Tibial artery (tissue), 4 donors: ENCODE results near the gene PFKFB4.

Experiments used
- DNase-seq, 2 donors: peaks; one replicate each; pipeline ENCODE4 v3.0.0-alpha.2; 2019
- H3K27ac ChIP-seq, 2 donors: fragments of 200-600 bp; sonication (generic) in 1 of 2; 1 replicate in 1 of 2; 2 replicates in 1 of 2; pipeline ENCODE4 v1.5.1; 2018 to 2019; ENCODE audit warnings: mild to moderate bottlenecking in 1 of 2
- H3K27me3 ChIP-seq, 2 donors: fragments of 200-600 bp; sonication (generic) in 1 of 2; one replicate each; pipeline versions ENCODE4 v1.5.1 to v1.6.0; 2016 to 2019
- H3K36me3 ChIP-seq, 3 donors: fragments of 200-600 bp; sonication (generic) in 2 of 3; one replicate each; pipeline ENCODE4 v1.5.1; 2016 to 2019; ENCODE audit warnings: mild to moderate bottlenecking in 2 of 3
- H3K4me1 ChIP-seq, 4 donors: fragments of 200-600 bp; sonication (generic) in 2 of 4; 1 replicate in 3 of 4; 2 replicates in 1 of 4; pipeline ENCODE4 v1.5.1; 2016 to 2019
- H3K4me3 ChIP-seq, 2 donors: fragments of 200-600 bp; sonication (generic) in 1 of 2; 1 replicate in 1 of 2; 2 replicates in 1 of 2; pipeline ENCODE4 v1.5.1; 2018 to 2019; ENCODE audit warnings: mild to moderate bottlenecking in 2 of 2
- H3K9me3 ChIP-seq, 3 donors: fragments of 200-600 bp; sonication (generic) in 1 of 3; one replicate each; pipeline ENCODE4 v1.5.1; 2016 to 2019
- CTCF ChIP-seq, 2 experiments: fragments of 200-600 bp in 1 of 2; fragments of 450-650 bp in 1 of 2; IDR thresholded peaks; one replicate each; pipeline ENCODE4 v1.5.1; 2017 to 2019; ENCODE audit warnings: antibody characterized with exemption in 2 of 2, mild to moderate bottlenecking in 1 of 2, moderate library complexity in 1 of 2
- intact Hi-C: fragments of 100-400 bp; cut with DNase I; formaldehyde crosslinking; loops from one replicate; pipeline ENCODE4 v1.15.0; 2023; ENCODE audit warnings: low total_unique reads

The PFKFB4 gene

GRCh38 chr3:48564022-48564421 is 7.4 kb upstream of the PFKFB4 start:
- no peak for TF ChIP-seq CTCF (IDR thresholded peaks at IDR 0.05)
- H3K4me1 ChIP-seq = peaks cover 0 to 30% (median 20%) of the 10 kb centered on the region in 4 donors
- no peaks in the 10 kb centered on the region for H3K9me3 ChIP-seq
- H3K4me3 ChIP-seq = no peak overlapping the region
- peak; percentile 50 to 78 for DNase-seq
- intact Hi-C loops = no loop called here
- H3K36me3 ChIP-seq = no peaks in the 10 kb centered on the region
- no peak overlapping the region for H3K27ac ChIP-seq
- no peaks in the 10 kb centered on the region for H3K27me3 ChIP-seq

- TF ChIP-seq CTCF (IDR thresholded peaks at IDR 0.05) = no peak
- DNase-seq = no peak
- H3K27me3 ChIP-seq = no peaks in the 10 kb centered on the region
- intact Hi-C loops = no loop called here
- peaks cover 0 to 36% (median 22%) of the 10 kb centered on the region in 4 donors for H3K4me1 ChIP-seq
- no peaks in the 10 kb centered on the region for H3K36me3 ChIP-seq
- H3K9me3 ChIP-seq = no peaks in the 10 kb centered on the region
- H3K27ac ChIP-seq = no peak within 1 kb of the TSS
- H3K4me3 ChIP-seq = no peak within 1 kb of the TSS
Observed at GRCh38 chr3:48563382-48563918, 6.8 kb upstream of the PFKFB4 start, which contains the start of gene UCN2. UCN2 (minus strand) TSS chr3:48563781; CDS start chr3:48563124, 657 bp downstream.

- H3K36me3 ChIP-seq = no peaks in the 10 kb centered on the region
- H3K4me3 ChIP-seq = no peak overlapping the region
- no peaks in the 10 kb centered on the region for H3K9me3 ChIP-seq
- DNase-seq = no peak
- no peak for TF ChIP-seq CTCF (IDR thresholded peaks at IDR 0.05)
- no peak overlapping the region for H3K27ac ChIP-seq
- H3K27me3 ChIP-seq = no peaks in the 10 kb centered on the region
- intact Hi-C loops = no loop called here
- peaks cover 0 to 45% (median 27%) of the 10 kb centered on the region in 4 donors for H3K4me1 ChIP-seq
Observed at GRCh38 chr3:48562367-48563095, 5.9 kb upstream of the PFKFB4 start.

- no peaks in the 10 kb centered on the region for H3K9me3 ChIP-seq
- H3K36me3 ChIP-seq = no peaks in the 10 kb centered on the region
- TF ChIP-seq CTCF (IDR thresholded peaks at IDR 0.05) = peak in 1 of 2 experiments; percentile 17
- H3K4me1 ChIP-seq = peaks cover 0 to 52% (median 33%) of the 10 kb centered on the region in 4 donors
- DNase-seq = peak; percentile 59 to 89
- peak overlapping the region; percentile 65 to 75 for H3K27ac ChIP-seq
- peak overlapping the region; percentile 44 to 52 for H3K4me3 ChIP-seq
- intact Hi-C loops = no loop called here
- no peaks in the 10 kb centered on the region for H3K27me3 ChIP-seq
Observed at GRCh38 chr3:48561045-48561736, 4.6 kb upstream of the PFKFB4 start.

- Histone ChIP-seq H3K4me1 (peaks cover 0 to 54% (median 38%) of the 10 kb centered on the region in 4 donors), H3K36me3 (no peaks in the 10 kb centered on the region), H3K9me3 (no peaks in the 10 kb centered on the region), H3K27ac (peak overlapping the region; percentile 65 to 75), H3K27me3 (no peaks in the 10 kb centered on the region), H3K4me3 (peak overlapping the region; percentile 44 to 52)
- DNase-seq = peak; percentile 34 to 83
- no peak for TF ChIP-seq CTCF (IDR thresholded peaks at IDR 0.05)
- intact Hi-C loops = no loop called here
Observed at GRCh38 chr3:48560648-48561018, 4.0 kb upstream of the PFKFB4 start.
